IMR-90 (cell line): Measurements from ENCODE around the gene TADA1. TPM values are rescaled to one million over a fixed set of nuclear protein-coding genes. Genes with fewer than 3 reads are reported as not detected.

Experiments used
- ATAC-seq: fragments of 200-7000 bp; cut with Tn5 transposase; 2 replicates; pipeline ENCODE4 v1.9.1; 2020; ENCODE audit warnings: low read depth, mild to moderate bottlenecking, moderate library complexity
- BruUV-seq: library from RNA; stranded (reverse); fragments of 400-500 nt; replicated peaks from 2 replicates; lab custom pipeline; 2021; lab: Mats Ljungman, UMichigan
- CTCF ChIA-PET: fragments of 300-600 bp; formaldehyde crosslinking; extraction: SDS; loops from one replicate; lab custom pipeline; 2021; ENCODE audit warnings: antibody characterized with exemption; lab: Yijun Ruan, JAX
- POLR2A ChIA-PET: fragments of 300-600 bp; sonication (Branson Sonifier 250); formaldehyde crosslinking; loops from one replicate; lab custom pipeline; 2022; ENCODE audit warnings: antibody characterized with exemption; ENCODE audit not compliant: unreplicated experiment; lab: Charles Lee
- DNase-seq: peaks from one replicate; pipeline ENCODE4 v3.0.0; 2013
- H2AFZ ChIP-seq: replicated peaks from 2 replicates; pipeline ENCODE3; 2013; ENCODE audit warnings: low read length, mild to moderate bottlenecking; ENCODE audit not compliant: poor library complexity
- H2AK5ac ChIP-seq: 2 replicates; pipeline ENCODE4 v1.6.1; 2013; ENCODE audit warnings: low read depth, low read length, inconsistent platforms
- H2AK9ac ChIP-seq: replicated peaks from 2 replicates; pipeline ENCODE3; 2013; ENCODE audit warnings: mild to moderate bottlenecking, low read depth, low read length, moderate library complexity; ENCODE audit not compliant: poor library complexity
- H2BK120ac ChIP-seq: 2 replicates; pipeline ENCODE4 v1.6.1; 2013; ENCODE audit warnings: low read depth, low read length, inconsistent platforms
- H2BK15ac ChIP-seq: 3 replicates; pipeline ENCODE4 v1.6.1; 2013; ENCODE audit warnings: low read depth, low read length, inconsistent platforms
- H2BK20ac ChIP-seq: 2 replicates; pipeline ENCODE4 v1.6.1; 2013; ENCODE audit warnings: low read depth, mild to moderate bottlenecking, inconsistent platforms, low read length, moderate library complexity
- H2BK5ac ChIP-seq: 2 replicates; pipeline ENCODE4 v1.6.1; 2013; ENCODE audit warnings: mild to moderate bottlenecking, low read depth, low read length, inconsistent platforms; ENCODE audit not compliant: poor library complexity, severe bottlenecking
- H3K14ac ChIP-seq: replicated peaks from 2 replicates; pipeline ENCODE4 v1.6.1; 2013; ENCODE audit warnings: low read depth, low read length, inconsistent platforms
- H3K18ac ChIP-seq: 2 replicates; pipeline ENCODE4 v1.6.1; 2013; ENCODE audit warnings: low read depth, low read length, control low read depth
- H3K23ac ChIP-seq: 2 replicates; pipeline ENCODE4 v1.6.1; 2013; ENCODE audit warnings: low read depth, low read length, inconsistent platforms
- H3K27ac ChIP-seq: 2 replicates; pipeline ENCODE4 v1.5.1; 2013; ENCODE audit warnings: mild to moderate bottlenecking, control low read depth, low read length; ENCODE audit not compliant: insufficient read depth
- H3K27me3 ChIP-seq: 2 replicates; pipeline ENCODE4 v1.6.1; 2013; ENCODE audit warnings: low read length; ENCODE audit not compliant: control insufficient read depth, insufficient read depth
- H3K36me3 ChIP-seq: 2 replicates; pipeline ENCODE4 v1.6.1; 2013; ENCODE audit warnings: low read length, mixed read lengths; ENCODE audit not compliant: control insufficient read depth, insufficient read depth
- H3K4ac ChIP-seq: 2 replicates; pipeline ENCODE4 v1.6.1; 2013; ENCODE audit warnings: low read depth, low read length, inconsistent platforms
- H3K4me1 ChIP-seq: 2 replicates; pipeline ENCODE4 v1.6.1; 2013; ENCODE audit warnings: low read length, mixed read lengths; ENCODE audit not compliant: control insufficient read depth, insufficient read depth
- H3K4me2 ChIP-seq: 2 replicates; pipeline ENCODE4 v1.6.1; 2013; ENCODE audit warnings: low read depth, mild to moderate bottlenecking, control low read depth, low read length, moderate library complexity
- H3K4me3 ChIP-seq: 2 replicates; pipeline ENCODE4 v1.5.1; 2013; ENCODE audit warnings: low read depth, mild to moderate bottlenecking, control low read depth, low read length, moderate library complexity; ENCODE audit not compliant: insufficient read depth
- H3K56ac ChIP-seq: 2 replicates; pipeline ENCODE4 v1.6.1; 2013; ENCODE audit warnings: low read length, inconsistent platforms; ENCODE audit not compliant: insufficient read depth; ENCODE audit errors: extremely low read depth
- H3K79me1 ChIP-seq, 2 experiments: 2 replicates each; pipeline ENCODE4 v1.6.1; 2013; ENCODE audit warnings: low read length in 2 of 2, inconsistent platforms in 1 of 2, low read depth in 1 of 2
- H3K9ac ChIP-seq: 2 replicates; pipeline ENCODE4 v1.6.1; 2013; ENCODE audit warnings: low read depth, low read length, control low read depth
- H3K9me1 ChIP-seq: 2 replicates; pipeline ENCODE4 v1.6.1; 2013; ENCODE audit warnings: low read length, inconsistent platforms; ENCODE audit not compliant: insufficient read depth
- H3K9me3 ChIP-seq: 2 replicates; pipeline ENCODE4 v1.6.1; 2013; ENCODE audit warnings: low read length; ENCODE audit not compliant: control insufficient read depth, insufficient read depth
- H4K20me1 ChIP-seq: 2 replicates; pipeline ENCODE4 v1.6.1; 2013; ENCODE audit warnings: low read length, inconsistent platforms; ENCODE audit not compliant: insufficient read depth
- H4K5ac ChIP-seq: 2 replicates; pipeline ENCODE4 v1.6.1; 2013; ENCODE audit warnings: mild to moderate bottlenecking, low read depth, low read length, control low read depth
- H4K8ac ChIP-seq, 2 experiments: 2 replicates each; pipeline ENCODE4 v1.6.1; 2013; ENCODE audit warnings: low read depth in 2 of 2, low read length in 2 of 2, control low read depth in 1 of 2, inconsistent platforms in 1 of 2
- H4K91ac ChIP-seq: 2 replicates; pipeline ENCODE4 v1.6.1; 2013; ENCODE audit warnings: low read depth, low read length, inconsistent platforms; ENCODE audit not compliant: insufficient read depth
- CEBPB ChIP-seq: IDR thresholded peaks from 2 replicates; pipeline ENCODE4 v1.6.1; 2012; ENCODE audit warnings: low read depth, low read length, improper control_type of control experiment
- MAFK ChIP-seq: IDR thresholded peaks from 2 replicates; pipeline ENCODE4 v1.6.1; 2012; ENCODE audit warnings: low read depth, low read length, improper control_type of control experiment
- WGBS, 2 experiments: methylation state at CpG; one replicate each; pipeline versions ENCODE4 v1.1.5 to v1.1.7; 2013; ENCODE audit warnings: missing lambda C conversion rate in 2 of 2; ENCODE audit not compliant: insufficient read length in 1 of 2; ENCODE audit errors: extremely low coverage in 2 of 2; 5-methylcytosine and 5-hydroxymethylcytosine counted together
- dilution Hi-C: fragments of 300-500 bp; cut with HindIII; formaldehyde crosslinking; loops from one replicate; pipeline ENCODE4 v1.14.3; 2018; ENCODE audit warnings: low sequenced_read_pairs; ENCODE audit not compliant: unreplicated experiment
- in situ Hi-C: fragments of 300-500 bp; cut with MboI; formaldehyde crosslinking; loops from 3 replicates; pipeline ENCODE4 v1.14.3; 2019; ENCODE audit warnings: low sequenced_read_pairs, inconsistent platforms, mixed read lengths
- intact Hi-C: fragments of 100-400 bp; cut with micrococcal nuclease; formaldehyde crosslinking; loops from 2 replicates; pipeline ENCODE4 v1.10.0; 2022
- polyA plus RNA-seq, 3 experiments: library from polyadenylated mRNA; depleted of rRNA; stranded (reverse); fragments of >200 nt; gene quantifications; 2 replicates each; pipeline ENCODE4 v1.2.3, GENCODE V29; 2012; ENCODE audit warnings: low replicate concordance in 1 of 3
- total RNA-seq: library from RNA; depleted of rRNA; stranded (reverse); fragments of >200 nt; gene quantifications from 2 replicates; pipeline ENCODE4 v1.2.3, GENCODE V29; 2012

TADA1 gene
- total and polyA plus RNA-seq, 2 of the 4 experiments (the other 2 are of a cell fraction): 8.2 to 16.8 TPM

- H3K9me3 ChIP-seq: no peaks in the 10 kb centered on the region
- H3K14ac ChIP-seq: no peak overlapping the region
- H3K4me1 ChIP-seq: no peaks in the 10 kb centered on the region
- no peak overlapping the region for H2BK15ac ChIP-seq
- ChIA-PET POLR2A (no interaction called here), CTCF (no interaction called here)
- H3K27ac ChIP-seq: no peak overlapping the region
- H3K9ac ChIP-seq: no peak overlapping the region
- no peak overlapping the region for H4K8ac ChIP-seq
- H3K9me1 ChIP-seq: peaks cover 3% of the 10 kb centered on the region; the same call in 1 of the 2 replicates
- H2AK5ac ChIP-seq: no peak overlapping the region
- DNase-seq (no peak), ATAC-seq (no peak)
- H3K56ac ChIP-seq: no peak overlapping the region
- H3K4me2 ChIP-seq: no peak overlapping the region
- H2BK120ac ChIP-seq: no peak overlapping the region
- H2BK20ac ChIP-seq: no peak overlapping the region
- intact Hi-C loops: no loop called here
- no peak overlapping the region for H2AFZ ChIP-seq
- no peak overlapping the region for H4K91ac ChIP-seq
- H2BK5ac ChIP-seq: no peak overlapping the region
- H4K5ac ChIP-seq: no peak overlapping the region
- H3K18ac ChIP-seq: no peak overlapping the region
- WGBS, 2 experiments: no CpG with 5 or more reads among the region's 7 CpGs
- dilution Hi-C loops: no loop called here
- TF ChIP-seq CEBPB: peak; percentile 45
- no peak for TF ChIP-seq MAFK
- H3K79me1 ChIP-seq: peaks cover 25 to 32% of the 10 kb centered on the region in 2 experiments
- no peaks in the 10 kb centered on the region; the same call in none of the 2 replicates for H4K20me1 ChIP-seq
- H3K27me3 ChIP-seq: no peaks in the 10 kb centered on the region
- in situ Hi-C loops: no loop called here
- no peak overlapping the region for H3K4ac ChIP-seq
- H2AK9ac ChIP-seq: no peak overlapping the region
- no peak overlapping the region for H3K4me3 ChIP-seq
- no TSS peak for BruUV-seq
- no peak overlapping the region for H3K23ac ChIP-seq
- peaks cover 16% of the 10 kb centered on the region for H3K36me3 ChIP-seq
These were observed 7.4 kb downstream of the TADA1 start for GRCh38 chr1:166868639-166869038.
